HG02970 (cell line): ENCODE data around the gene GLIPR1L1.
A peak's percentile ranks its signal among the peaks of the same experiment; 100 is the strongest.
"Not testable (repeated sequence)": the region's sequence is repeated elsewhere in the genome, so short reads cannot be mapped to it uniquely, and the experiment has no call there.

ENCODE experiments used
- ATAC-seq: cut with Tn5 transposase; IDR thresholded peaks from one replicate; pipeline ENCODE4 v1.9.1; 2021; ENCODE audit warnings: mild to moderate bottlenecking, moderate library complexity, moderate number of reproducible peaks; ENCODE audit not compliant: unreplicated experiment, low FRiP score

GLIPR1L1 gene

GRCh38 chr12:75346215-75346614 lies 11.7 kb downstream of the GLIPR1L1 start:
- not testable (repeated sequence) for ATAC-seq

GRCh38 chr12:75349946-75350345 lies 15.5 kb downstream of the GLIPR1L1 start:
- no peak for ATAC-seq

- no peak for ATAC-seq
Observed at GRCh38 chr12:75350413-75350812, 15.9 kb downstream of the GLIPR1L1 start.

- ATAC-seq = no peak
Observed at GRCh38 chr12:75354011-75354410, 19.5 kb downstream of the GLIPR1L1 start.

DNA sequence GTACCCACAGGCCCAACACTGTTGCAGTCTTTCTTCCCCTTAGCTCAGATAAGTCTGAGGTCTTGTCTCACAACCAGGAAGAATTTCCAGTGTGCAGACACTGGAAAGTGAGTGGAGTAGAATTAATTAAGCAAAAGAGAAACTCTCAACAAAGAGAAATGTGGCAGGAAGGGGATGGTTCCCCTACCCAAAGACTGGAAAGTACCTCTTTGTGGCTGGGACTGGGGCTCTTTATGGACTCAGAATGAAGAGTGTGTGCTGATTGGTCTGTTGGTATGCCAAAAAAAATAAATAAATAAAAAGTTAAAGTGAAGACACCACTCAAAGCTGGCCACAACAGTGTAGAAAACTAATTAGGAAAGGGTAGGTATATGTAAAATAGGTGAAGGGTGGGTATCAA lies 26.4 kb downstream of the GLIPR1L1 start:
- ATAC-seq = no peak

- ATAC-seq = no peak
Observed at GRCh38 chr12:75361408-75361807, 26.9 kb downstream of the GLIPR1L1 start.

DNA sequence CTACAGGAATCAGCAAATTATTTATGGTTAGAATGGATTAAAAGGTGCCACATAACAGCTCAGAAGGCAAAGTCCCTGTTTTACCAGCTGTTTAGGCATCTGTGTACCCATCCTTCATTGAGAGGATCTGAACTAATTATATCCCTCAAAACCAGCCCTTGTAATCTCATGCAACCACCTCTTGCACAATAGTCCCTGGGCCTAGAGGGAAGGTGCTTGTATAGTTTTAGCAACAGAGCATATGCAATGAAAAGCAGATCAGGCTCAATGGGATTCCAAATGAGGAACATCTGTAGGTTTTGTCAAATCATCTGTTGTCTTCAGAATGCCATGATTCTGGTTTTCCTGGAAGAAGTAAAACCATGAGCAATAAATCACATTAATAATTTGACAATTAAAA lies 30.4 kb downstream of the GLIPR1L1 start:
- no peak for ATAC-seq

DNA sequence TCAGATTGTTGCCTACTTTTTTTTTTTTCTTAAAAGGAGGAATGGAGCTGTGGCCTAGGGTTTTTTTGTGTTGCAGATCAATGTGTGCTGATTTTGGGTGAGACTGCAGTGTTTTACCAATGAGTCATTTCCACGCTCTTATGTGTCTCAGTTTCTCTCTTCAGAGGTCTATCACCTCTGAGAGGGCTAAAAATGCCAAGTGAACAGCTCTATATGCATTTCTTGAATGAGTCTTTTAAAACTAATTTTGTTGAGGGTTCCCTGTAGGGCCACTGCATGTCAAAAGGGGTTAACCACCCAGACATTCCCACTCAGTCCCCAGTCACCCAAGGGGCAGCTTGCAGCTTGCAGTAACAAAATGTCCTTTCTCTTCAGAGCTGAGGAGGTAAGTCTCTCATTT lies 32.2 kb downstream of the GLIPR1L1 start:
- no peak for ATAC-seq

DNA sequence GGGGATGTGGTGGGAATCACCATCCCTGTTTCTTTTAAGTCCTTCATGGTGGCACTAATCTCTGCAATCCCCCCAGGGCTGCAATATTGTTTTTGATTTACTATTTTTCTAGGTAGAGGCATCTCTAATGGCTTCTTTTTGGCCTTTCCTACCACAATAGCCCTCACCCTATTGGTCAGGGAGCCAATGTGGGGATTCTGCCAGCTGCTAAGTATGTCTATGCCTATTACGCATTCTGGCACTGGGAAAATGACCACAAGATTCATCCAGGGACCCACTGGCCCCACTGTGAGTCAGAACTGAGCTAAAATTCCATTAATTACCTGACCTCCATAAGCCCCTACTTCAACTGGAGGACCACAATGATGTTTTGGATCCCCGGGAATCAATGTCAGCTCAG lies 40.5 kb downstream of the GLIPR1L1 start:
- ATAC-seq = no peak

DNA sequence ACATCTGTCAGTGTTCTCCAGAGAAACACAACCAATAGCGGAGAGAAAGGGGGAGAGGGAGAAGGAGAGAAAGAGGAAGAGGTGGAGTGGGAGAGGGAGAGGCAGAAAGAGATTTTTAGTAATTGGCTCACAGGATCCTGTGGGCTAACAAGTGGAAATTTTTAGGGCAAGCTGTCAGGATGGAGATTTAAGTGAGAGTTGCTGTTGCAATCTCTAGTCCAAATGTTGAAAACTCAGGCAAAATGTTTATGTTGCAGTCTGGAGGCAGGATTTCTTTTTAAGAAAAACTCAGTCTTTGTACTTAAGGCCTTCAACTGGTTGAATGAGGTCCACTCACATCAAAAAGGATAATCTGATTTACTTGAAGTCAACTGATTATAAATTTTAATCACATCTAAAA lies 43.9 kb downstream of the GLIPR1L1 start:
- ATAC-seq = no peak

DNA sequence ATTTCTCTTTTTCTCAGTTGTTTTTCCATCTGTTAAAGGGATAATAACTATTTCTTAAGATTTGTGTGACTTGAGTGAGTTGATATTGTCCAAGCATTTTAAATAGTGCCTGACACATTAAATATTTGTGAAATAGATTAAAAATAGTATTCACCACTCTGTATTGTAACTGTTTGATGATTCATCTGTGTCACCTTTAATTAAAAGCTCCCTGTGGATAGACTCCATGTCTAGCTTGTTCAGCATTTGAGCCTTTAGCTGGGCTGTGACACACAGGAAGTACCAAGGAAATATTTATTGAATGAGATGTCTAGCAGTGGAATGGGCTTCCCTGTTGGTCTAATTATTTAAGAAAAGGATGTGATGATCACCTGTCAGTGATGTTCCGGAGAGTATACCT lies 54.6 kb downstream of the GLIPR1L1 start:
- no peak for ATAC-seq

DNA sequence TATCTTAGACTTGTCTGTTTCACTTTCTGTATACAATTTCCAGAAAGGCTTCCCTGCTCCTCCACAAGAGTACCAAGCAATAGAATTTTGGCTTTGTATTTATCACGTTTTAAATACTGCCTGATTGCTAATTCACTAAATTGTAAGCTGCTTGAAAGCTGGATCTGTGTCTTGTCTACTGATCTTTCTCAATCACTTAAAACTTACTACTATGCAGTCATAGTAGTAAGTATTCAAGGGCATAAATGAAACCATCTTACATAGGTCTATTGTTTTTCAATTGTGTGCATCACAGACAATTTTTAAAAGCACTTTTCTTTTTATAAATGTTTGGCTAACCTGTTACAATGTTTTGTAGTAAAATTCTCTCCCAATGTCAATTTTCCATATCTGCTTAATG lies 55.2 kb downstream of the GLIPR1L1 start:
- no peak for ATAC-seq

DNA sequence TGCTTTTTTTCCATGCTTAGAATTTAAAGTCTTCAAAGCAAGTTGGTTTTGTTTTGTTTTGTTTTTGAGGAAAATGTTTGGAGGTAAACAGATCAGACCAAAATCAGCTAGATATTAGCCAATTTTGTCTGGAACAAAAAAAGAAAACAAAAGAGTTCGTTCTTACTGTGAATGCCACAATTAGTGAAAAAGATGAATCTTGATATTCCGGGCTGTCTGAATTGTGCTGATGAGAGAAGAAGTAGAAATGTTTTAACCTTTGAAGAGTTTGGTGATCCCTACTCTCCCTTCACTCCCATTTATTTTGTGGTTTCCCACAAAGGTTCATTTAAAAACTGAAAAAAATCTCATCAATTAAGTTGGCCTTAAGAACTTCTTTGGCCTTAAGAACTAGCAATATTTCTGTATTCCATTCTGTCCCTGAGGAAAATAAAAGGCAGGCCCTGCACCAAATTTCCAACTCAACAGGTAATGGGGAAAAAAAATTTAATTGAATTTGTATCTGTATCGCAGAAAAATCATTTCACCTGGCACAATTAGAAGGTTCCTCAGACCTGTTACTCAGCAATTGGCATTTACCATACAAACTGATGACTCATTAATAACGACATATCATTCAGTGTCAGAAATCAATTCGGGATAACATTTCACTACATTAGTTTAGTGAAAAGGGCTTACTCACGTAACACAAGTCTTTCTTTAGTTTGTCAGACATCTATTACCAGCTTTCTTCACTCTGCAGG lies 55.9 kb downstream of the GLIPR1L1 start:
- ATAC-seq = no peak

- peak; percentile 99 for ATAC-seq
Observed at GRCh38 chr12:75390899-75391538, 56.5 kb downstream of the GLIPR1L1 start, which contains the start of gene GLIPR1L2. Gene GLIPR1L2 (plus strand): TSS chr12:75391089. CDS start chr12:75391117, 28 bp downstream.

- ATAC-seq = no peak
Observed at GRCh38 chr12:75404231-75404630, 69.8 kb downstream of the GLIPR1L1 start.

DNA sequence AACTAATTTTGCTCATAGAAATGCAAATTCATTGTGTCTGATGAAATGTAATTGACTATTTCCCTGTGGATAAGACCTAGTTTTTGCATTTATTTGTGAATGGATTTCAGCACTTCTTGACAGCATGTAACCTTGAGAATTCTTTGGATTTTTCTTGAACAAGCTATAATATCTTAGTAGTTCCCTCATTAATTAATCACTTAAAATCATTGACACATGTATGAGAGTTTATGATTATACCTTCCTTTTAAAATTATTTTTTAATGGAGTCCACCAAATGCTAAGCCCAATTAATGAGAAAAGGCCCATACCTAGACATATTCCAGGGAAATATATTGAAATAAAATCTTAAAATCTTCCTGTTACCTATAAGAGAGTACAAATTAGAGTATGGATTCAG lies 73.2 kb downstream of the GLIPR1L1 start:
- no peak for ATAC-seq

GRCh38 chr12:75409830-75410229 lies 75.4 kb downstream of the GLIPR1L1 start:
- no peak for ATAC-seq

- no peak for ATAC-seq
Observed at GRCh38 chr12:75414671-75415070, 80.2 kb downstream of the GLIPR1L1 start.

DNA sequence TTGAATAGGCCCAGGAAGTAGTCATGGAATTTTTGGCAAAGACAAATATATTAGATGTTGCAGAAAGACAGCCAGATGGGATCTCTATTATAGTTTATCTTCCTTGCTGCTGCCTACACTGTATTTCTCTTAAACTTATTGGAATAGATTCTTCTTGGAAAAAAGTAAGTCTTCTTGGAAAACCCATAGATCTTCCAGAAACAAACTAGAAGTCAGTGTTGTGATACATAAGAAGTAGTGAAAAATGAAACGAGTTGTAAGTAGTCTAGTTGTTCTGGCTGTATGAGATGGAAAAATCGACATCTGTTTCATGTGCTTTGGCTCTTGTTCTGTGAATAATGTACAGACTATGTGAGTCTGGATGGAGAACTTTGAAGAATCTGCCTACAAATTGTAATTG lies 85.4 kb downstream of the GLIPR1L1 start:
- ATAC-seq = no peak
